ENCODE measurements around the gene PDZRN4.

DNA sequence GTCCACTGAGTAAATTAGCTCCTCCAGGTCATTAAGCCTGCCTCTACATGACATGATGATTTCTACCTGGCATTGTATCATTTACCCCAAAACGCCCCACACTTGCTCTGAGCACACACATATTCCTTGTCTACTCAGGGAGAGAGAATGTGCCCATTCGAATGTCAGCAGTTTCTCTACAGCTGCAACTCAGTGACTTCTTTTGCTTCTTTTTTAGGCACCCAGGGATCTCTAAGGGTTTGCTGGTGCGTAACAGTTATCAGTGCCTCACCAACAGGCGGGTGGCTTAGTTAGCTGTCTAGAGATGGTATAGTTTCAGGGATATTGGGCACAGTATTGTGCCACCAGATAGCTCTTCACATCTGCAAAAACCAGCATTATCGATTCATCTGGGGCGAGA lies 316.9 kb downstream of the PDZRN4 start:
- TF ChIP-seq CTCF (conservative IDR thresholded peaks at IDR 0.05; ENCODE audit: low read depth in 2 of 2), result no peak
- no peak for TF ChIP-seq POLR2AphosphoS5 (IDR thresholded peaks at IDR 0.05; ENCODE audit: low read depth)
- TF ChIP-seq, protein P1, sequence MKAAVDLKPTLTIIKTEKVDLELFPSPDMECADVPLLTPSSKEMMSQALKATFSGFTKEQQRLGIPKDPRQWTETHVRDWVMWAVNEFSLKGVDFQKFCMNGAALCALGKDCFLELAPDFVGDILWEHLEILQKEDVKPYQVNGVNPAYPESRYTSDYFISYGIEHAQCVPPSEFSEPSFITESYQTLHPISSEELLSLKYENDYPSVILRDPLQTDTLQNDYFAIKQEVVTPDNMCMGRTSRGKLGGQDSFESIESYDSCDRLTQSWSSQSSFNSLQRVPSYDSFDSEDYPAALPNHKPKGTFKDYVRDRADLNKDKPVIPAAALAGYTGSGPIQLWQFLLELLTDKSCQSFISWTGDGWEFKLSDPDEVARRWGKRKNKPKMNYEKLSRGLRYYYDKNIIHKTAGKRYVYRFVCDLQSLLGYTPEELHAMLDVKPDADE (IDR thresholded peaks at IDR 0.05), result no peak
- TF ChIP-seq, protein P2, sequence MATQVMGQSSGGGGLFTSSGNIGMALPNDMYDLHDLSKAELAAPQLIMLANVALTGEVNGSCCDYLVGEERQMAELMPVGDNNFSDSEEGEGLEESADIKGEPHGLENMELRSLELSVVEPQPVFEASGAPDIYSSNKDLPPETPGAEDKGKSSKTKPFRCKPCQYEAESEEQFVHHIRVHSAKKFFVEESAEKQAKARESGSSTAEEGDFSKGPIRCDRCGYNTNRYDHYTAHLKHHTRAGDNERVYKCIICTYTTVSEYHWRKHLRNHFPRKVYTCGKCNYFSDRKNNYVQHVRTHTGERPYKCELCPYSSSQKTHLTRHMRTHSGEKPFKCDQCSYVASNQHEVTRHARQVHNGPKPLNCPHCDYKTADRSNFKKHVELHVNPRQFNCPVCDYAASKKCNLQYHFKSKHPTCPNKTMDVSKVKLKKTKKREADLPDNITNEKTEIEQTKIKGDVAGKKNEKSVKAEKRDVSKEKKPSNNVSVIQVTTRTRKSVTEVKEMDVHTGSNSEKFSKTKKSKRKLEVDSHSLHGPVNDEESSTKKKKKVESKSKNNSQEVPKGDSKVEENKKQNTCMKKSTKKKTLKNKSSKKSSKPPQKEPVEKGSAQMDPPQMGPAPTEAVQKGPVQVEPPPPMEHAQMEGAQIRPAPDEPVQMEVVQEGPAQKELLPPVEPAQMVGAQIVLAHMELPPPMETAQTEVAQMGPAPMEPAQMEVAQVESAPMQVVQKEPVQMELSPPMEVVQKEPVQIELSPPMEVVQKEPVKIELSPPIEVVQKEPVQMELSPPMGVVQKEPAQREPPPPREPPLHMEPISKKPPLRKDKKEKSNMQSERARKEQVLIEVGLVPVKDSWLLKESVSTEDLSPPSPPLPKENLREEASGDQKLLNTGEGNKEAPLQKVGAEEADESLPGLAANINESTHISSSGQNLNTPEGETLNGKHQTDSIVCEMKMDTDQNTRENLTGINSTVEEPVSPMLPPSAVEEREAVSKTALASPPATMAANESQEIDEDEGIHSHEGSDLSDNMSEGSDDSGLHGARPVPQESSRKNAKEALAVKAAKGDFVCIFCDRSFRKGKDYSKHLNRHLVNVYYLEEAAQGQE (IDR thresholded peaks at IDR 0.05; ENCODE audit: unreplicated experiment), result no peak
- TF ChIP-seq EZH2 (IDR thresholded peaks at IDR 0.05; ENCODE audit: low read depth, unreplicated experiment), result no peak
- no peak for TF ChIP-seq ZNF114 (CRISPR knock-in tag; IDR thresholded peaks at IDR 0.05)
- no peak for TF ChIP-seq JUNB (IDR thresholded peaks at IDR 0.05; ENCODE audit: unreplicated experiment)
- TF ChIP-seq EZH2phosphoT487 (IDR thresholded peaks at IDR 0.05; ENCODE audit: unreplicated experiment), result no peak
- no peak for TF ChIP-seq NANOG (IDR thresholded peaks at IDR 0.05; ENCODE audit: borderline replicate concordance)
- TF ChIP-seq ZNF331 (CRISPR knock-in tag; IDR thresholded peaks at IDR 0.05; ENCODE audit: low read depth), result no peak
- TF ChIP-seq CREB1 (CRISPR knock-in tag; IDR thresholded peaks at IDR 0.05; ENCODE audit: low read depth), result no peak
